ENCODE measurements around the gene NR4A2.
A peak's percentile ranks its signal among the peaks of the same experiment; 100 is the strongest.

Gene NR4A2

GRCh38 chr2:156339110-156339847, 6.8 kb upstream of the NR4A2 start:
- no peaks in the 10 kb centered on the region for H3K27me3 ChIP-seq (ENCODE audit: control insufficient read depth in 1 of 2, insufficient read depth in 2 of 2, low read length in 2 of 2)
- H3K36me3 ChIP-seq (ENCODE audit: insufficient read depth, low read length): no peaks in the 10 kb centered on the region
- H3K4me1 ChIP-seq (ENCODE audit: insufficient read depth, low read length): no peaks in the 10 kb centered on the region
- no peaks in the 10 kb centered on the region for H3K9me3 ChIP-seq (ENCODE audit: low read length)
- H3K4me3 ChIP-seq (ENCODE audit: low read depth in 1 of 2, low read length in 2 of 2): no peak overlapping the region
- no peak overlapping the region for H3K27ac ChIP-seq (ENCODE audit: low read depth, low read length)
- H3K9ac ChIP-seq (ENCODE audit: low read length): no peak overlapping the region

DNA sequence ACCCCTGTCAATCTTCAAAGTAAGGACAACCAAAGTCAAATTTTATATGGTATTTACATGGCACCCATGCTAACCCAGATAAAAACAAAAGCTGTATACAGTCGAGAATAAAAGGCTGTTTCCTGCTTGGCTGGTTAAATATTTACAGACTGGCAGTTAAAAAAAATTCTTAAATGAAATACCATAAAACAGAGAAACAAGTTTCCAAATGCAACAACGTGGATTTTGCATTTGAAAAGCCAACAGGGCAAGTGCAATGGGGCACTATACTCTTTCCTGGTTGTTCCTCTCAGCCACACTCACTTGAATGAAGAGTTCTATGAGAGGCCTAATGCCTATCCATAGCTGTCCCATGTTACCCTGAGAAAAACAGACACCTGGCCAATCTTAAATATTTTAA, 6.1 kb upstream of the NR4A2 start:
- Histone ChIP-seq H3K9me3 (ENCODE audit: low read length) (no peaks in the 10 kb centered on the region), H3K9ac (ENCODE audit: low read length) (no peak overlapping the region), H3K4me1 (ENCODE audit: insufficient read depth, low read length) (no peaks in the 10 kb centered on the region), H3K27me3 (ENCODE audit: control insufficient read depth in 1 of 2, insufficient read depth in 2 of 2, low read length in 2 of 2) (no peaks in the 10 kb centered on the region), H3K36me3 (ENCODE audit: insufficient read depth, low read length) (no peaks in the 10 kb centered on the region), H3K27ac (ENCODE audit: low read depth, low read length) (no peak overlapping the region), H3K4me3 (ENCODE audit: low read depth in 1 of 2, low read length in 2 of 2) (no peak overlapping the region)

GRCh38 chr2:156334496-156335478, 2.3 kb upstream of the NR4A2 start:
- peaks cover 5% of the 10 kb centered on the region for H3K4me1 ChIP-seq (ENCODE audit: insufficient read depth, low read length)
- H3K4me3 ChIP-seq (ENCODE audit: low read depth in 1 of 2, low read length in 2 of 2): peak overlapping the region; percentile 74 to 91

GRCh38 chr2:156333951-156334495, 1.5 kb upstream of the NR4A2 start:
- peak overlapping the region; percentile 81 for H3K27ac ChIP-seq (ENCODE audit: low read depth, low read length)
- no peaks in the 10 kb centered on the region for H3K9me3 ChIP-seq (ENCODE audit: low read length)
- peak overlapping the region; percentile 88 for H3K9ac ChIP-seq (ENCODE audit: low read length)
- peaks cover 5% of the 10 kb centered on the region for H3K4me1 ChIP-seq (ENCODE audit: insufficient read depth, low read length)
- H3K27me3 ChIP-seq (ENCODE audit: control insufficient read depth in 1 of 2, insufficient read depth in 2 of 2, low read length in 2 of 2): peaks cover 8 to 16% of the 10 kb centered on the region in 2 donors
- H3K4me3 ChIP-seq (ENCODE audit: low read depth in 1 of 2, low read length in 2 of 2): peak overlapping the region; percentile 74 to 91
- no peaks in the 10 kb centered on the region for H3K36me3 ChIP-seq (ENCODE audit: insufficient read depth, low read length)

More at GRCh38 chr2:156334496-156335478, 2.3 kb upstream of the NR4A2 start:
- Histone ChIP-seq H3K27ac (ENCODE audit: low read depth, low read length) (peak overlapping the region; percentile 81), H3K9ac (ENCODE audit: low read length) (peak overlapping the region; percentile 94), H3K27me3 (ENCODE audit: control insufficient read depth in 1 of 2, insufficient read depth in 2 of 2, low read length in 2 of 2) (peaks cover 8 to 9% of the 10 kb centered on the region in 2 donors), H3K36me3 (ENCODE audit: insufficient read depth, low read length) (no peaks in the 10 kb centered on the region), H3K9me3 (ENCODE audit: low read length) (no peaks in the 10 kb centered on the region)

DNA sequence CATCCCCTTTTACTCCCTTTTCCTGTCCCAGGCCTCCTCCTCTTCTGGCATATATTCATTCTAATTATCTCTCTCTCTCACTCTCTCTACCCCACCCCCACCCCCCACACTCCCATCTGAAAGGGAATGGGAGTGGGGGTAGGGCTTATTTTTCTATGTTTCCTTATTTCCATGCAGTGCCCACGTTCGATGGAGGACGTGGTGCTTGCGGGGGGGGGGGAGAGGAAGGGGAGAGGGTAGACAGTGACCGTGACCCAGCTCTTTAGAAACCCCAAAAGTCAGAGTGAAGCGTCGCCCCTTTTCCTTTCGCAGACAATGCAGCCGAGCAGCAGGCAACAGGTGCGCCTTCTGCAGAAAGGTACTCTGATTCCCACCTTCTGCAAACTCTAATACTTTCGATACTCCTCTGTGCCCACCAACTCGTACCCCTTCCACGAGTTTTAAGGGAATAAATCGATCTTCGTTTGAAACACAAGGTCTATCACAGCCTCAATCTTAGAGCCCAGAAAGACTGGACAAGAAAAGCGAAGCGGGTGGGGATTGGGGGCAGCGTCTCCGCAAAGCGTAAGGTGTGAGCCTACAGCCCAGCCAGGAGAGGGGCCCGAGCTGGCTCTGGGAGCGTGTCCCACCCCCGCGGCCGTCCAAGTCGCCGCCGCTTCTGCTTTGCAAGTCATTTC, 891 bp upstream of the NR4A2 start:
- H3K27ac ChIP-seq (ENCODE audit: low read depth, low read length): peak overlapping the region; percentile 81
- H3K4me3 ChIP-seq (ENCODE audit: low read depth in 1 of 2, low read length in 2 of 2): peak overlapping the region; percentile 74 to 91
- peaks cover 8 to 19% of the 10 kb centered on the region in 2 donors for H3K27me3 ChIP-seq (ENCODE audit: control insufficient read depth in 1 of 2, insufficient read depth in 2 of 2, low read length in 2 of 2)
- peak overlapping the region; percentile 88 for H3K9ac ChIP-seq (ENCODE audit: low read length)
- no peaks in the 10 kb centered on the region for H3K9me3 ChIP-seq (ENCODE audit: low read length)
- no peaks in the 10 kb centered on the region for H3K36me3 ChIP-seq (ENCODE audit: insufficient read depth, low read length)
- H3K4me1 ChIP-seq (ENCODE audit: insufficient read depth, low read length): peaks cover 5% of the 10 kb centered on the region

- H3K27ac ChIP-seq (ENCODE audit: low read depth, low read length): peak overlapping the region; percentile 81
- H3K27me3 ChIP-seq (ENCODE audit: control insufficient read depth in 1 of 2, insufficient read depth in 2 of 2, low read length in 2 of 2): peaks cover 8 to 25% of the 10 kb centered on the region in 2 donors
Observed at GRCh38 chr2:156332284-156332533, 312 bp downstream of the NR4A2 start.

GRCh38 chr2:156331572-156332283, 793 bp downstream of the NR4A2 start:
- Histone ChIP-seq H3K4me1 (ENCODE audit: insufficient read depth, low read length) (peaks cover 5% of the 10 kb centered on the region), H3K9me3 (ENCODE audit: low read length) (no peaks in the 10 kb centered on the region), H3K4me3 (ENCODE audit: low read depth in 1 of 2, low read length in 2 of 2) (peak overlapping the region; percentile 74 to 91), H3K9ac (ENCODE audit: low read length) (peak overlapping the region; percentile 81), H3K27me3 (ENCODE audit: control insufficient read depth in 1 of 2, insufficient read depth in 2 of 2, low read length in 2 of 2) (peaks cover 8 to 25% of the 10 kb centered on the region in 2 donors), H3K27ac (ENCODE audit: low read depth, low read length) (peak overlapping the region; percentile 81), H3K36me3 (ENCODE audit: insufficient read depth, low read length) (peaks cover 6% of the 10 kb centered on the region)

More at GRCh38 chr2:156332284-156332533, 312 bp downstream of the NR4A2 start:
- H3K9me3 ChIP-seq (ENCODE audit: low read length): no peaks in the 10 kb centered on the region
- H3K4me3 ChIP-seq (ENCODE audit: low read depth in 1 of 2, low read length in 2 of 2): peak overlapping the region; percentile 74 to 91
- peaks cover 5% of the 10 kb centered on the region for H3K4me1 ChIP-seq (ENCODE audit: insufficient read depth, low read length)
- H3K9ac ChIP-seq (ENCODE audit: low read length): peak overlapping the region; percentile 81
- peaks cover 5% of the 10 kb centered on the region for H3K36me3 ChIP-seq (ENCODE audit: insufficient read depth, low read length)

GRCh38 chr2:156329927-156330726, 2.4 kb downstream of the NR4A2 start:
- peaks cover 10% of the 10 kb centered on the region for H3K36me3 ChIP-seq (ENCODE audit: insufficient read depth, low read length)
- peaks cover 5% of the 10 kb centered on the region for H3K4me1 ChIP-seq (ENCODE audit: insufficient read depth, low read length)
- no peak overlapping the region for H3K4me3 ChIP-seq (ENCODE audit: low read depth in 1 of 2, low read length in 2 of 2)
- no peak overlapping the region for H3K27ac ChIP-seq (ENCODE audit: low read depth, low read length)
- H3K9ac ChIP-seq (ENCODE audit: low read length): no peak overlapping the region
- no peaks in the 10 kb centered on the region for H3K9me3 ChIP-seq (ENCODE audit: low read length)
- peaks cover 8 to 25% of the 10 kb centered on the region in 2 donors for H3K27me3 ChIP-seq (ENCODE audit: control insufficient read depth in 1 of 2, insufficient read depth in 2 of 2, low read length in 2 of 2)

DNA sequence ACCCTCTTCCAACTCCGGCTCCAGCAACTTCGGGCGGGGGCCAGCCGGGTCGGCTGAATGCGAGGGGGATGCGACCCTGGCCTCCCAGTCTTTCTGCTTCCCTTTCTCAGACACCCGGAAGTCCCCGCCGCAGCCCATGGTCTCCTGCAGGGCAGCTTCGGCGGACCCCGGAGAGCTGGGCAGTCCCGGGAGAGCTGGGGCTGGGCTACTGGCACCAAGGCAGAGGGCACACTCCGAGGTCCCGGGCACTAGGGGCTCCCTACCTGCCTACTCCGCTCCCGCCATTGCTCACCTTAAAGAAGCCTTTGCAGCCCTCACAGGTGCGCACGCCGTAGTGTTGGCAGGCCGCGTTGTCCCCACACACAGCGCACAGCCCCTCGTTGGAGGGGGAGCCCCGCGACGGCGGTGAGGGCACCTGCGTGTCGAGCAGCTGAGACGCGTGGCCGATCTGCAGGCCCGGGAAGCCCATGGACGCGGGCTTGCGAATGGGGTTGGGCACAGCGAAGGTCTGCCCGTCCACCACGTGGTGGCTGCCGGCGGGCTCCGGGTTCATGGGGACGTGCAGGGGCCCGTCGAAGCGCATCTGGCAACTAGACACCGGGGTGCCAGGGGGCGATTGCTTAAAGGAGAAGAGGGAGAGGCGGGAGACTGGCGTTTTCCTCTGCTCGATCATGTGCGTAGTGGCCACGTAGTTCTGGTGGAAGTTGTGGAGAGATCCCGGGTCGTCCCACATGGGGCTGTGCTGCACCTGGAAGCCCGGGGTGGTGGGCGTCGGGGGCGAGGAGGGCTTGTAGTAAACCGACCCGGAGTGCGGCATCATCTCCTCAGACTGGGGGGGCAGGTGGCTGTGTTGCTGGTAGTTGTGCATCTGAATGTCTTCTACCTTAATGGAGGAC, 3.2 kb downstream of the NR4A2 start:
- Histone ChIP-seq H3K27ac (ENCODE audit: low read depth, low read length) (no peak overlapping the region), H3K9ac (ENCODE audit: low read length) (no peak overlapping the region), H3K27me3 (ENCODE audit: control insufficient read depth in 1 of 2, insufficient read depth in 2 of 2, low read length in 2 of 2) (peaks cover 8 to 25% of the 10 kb centered on the region in 2 donors), H3K9me3 (ENCODE audit: low read length) (no peaks in the 10 kb centered on the region), H3K36me3 (ENCODE audit: insufficient read depth, low read length) (peaks cover 10% of the 10 kb centered on the region), H3K4me1 (ENCODE audit: insufficient read depth, low read length) (peaks cover 5% of the 10 kb centered on the region), H3K4me3 (ENCODE audit: low read depth in 1 of 2, low read length in 2 of 2) (no peak overlapping the region)
